ENCODE results near the gene SLC4A5.
"Not testable (repeated sequence)": the region's sequence is repeated elsewhere in the genome, so short reads cannot be mapped to it uniquely, and the experiment has no call there.

The SLC4A5 gene

GRCh38 chr2:74233648-74234047 is 109.6 kb downstream of the SLC4A5 start:
- no peak for DNase-seq (ENCODE audit: low read depth in 2 of 2)

- no peak for DNase-seq (ENCODE audit: low read depth in 2 of 2)
Observed at GRCh38 chr2:74232426-74232825, 110.8 kb downstream of the SLC4A5 start.

DNA sequence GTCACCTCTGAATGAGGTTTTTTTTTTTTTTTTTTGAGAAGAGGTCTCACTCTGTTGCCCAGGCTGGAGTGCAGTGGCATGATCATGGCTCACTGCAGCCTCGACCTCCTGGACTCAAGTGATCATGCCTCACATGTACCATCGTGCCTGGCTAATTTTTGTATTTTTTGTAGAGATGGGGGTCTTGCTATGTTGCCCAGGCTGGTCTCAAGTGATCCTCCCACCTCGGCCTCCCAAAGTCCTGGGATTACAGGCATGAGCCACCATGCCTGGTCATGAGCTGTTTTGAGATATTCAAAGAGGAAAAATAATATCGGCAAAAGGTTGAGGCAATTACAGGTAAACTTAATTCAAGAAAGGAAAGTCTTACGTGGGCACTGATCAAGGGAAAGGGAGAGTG is 113.4 kb downstream of the SLC4A5 start:
- DNase-seq (ENCODE audit: low read depth in 2 of 2): not testable (repeated sequence)

- no peak for DNase-seq (ENCODE audit: low read depth in 2 of 2)
Observed at GRCh38 chr2:74228772-74229171, 114.4 kb downstream of the SLC4A5 start.

- DNase-seq (ENCODE audit: low read depth in 2 of 2): no peak
Observed at GRCh38 chr2:74227646-74228045, 115.6 kb downstream of the SLC4A5 start.

DNA sequence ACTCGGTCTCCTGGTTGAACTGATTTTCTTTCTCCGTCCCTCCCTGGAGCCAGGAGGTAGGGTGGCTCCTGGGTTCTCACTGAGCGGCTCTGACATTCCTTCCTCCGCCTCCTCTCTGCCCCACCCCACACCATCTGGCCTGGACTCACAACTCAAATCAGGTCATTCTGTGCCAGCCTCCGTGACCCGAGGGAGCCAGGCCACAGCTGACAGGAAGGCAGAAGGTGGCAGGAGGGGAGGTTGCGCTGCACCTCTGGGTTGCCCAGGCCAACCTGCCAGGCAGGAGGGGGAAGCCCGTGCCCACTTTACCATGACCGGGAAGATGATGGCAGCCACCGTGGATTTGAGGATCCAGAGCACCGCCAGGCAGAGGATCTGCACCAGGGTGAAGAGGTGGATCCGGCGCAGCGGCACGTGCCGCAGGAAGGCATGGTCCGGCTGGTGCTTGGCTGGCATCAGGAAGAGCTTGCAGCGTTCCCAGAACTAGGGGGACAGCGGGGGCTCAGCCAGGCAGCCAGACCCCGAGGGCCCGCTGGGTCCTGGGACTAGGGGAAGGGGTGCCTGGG is 116.5 kb downstream of the SLC4A5 start:
- no peak for DNase-seq (ENCODE audit: low read depth in 2 of 2)

DNA sequence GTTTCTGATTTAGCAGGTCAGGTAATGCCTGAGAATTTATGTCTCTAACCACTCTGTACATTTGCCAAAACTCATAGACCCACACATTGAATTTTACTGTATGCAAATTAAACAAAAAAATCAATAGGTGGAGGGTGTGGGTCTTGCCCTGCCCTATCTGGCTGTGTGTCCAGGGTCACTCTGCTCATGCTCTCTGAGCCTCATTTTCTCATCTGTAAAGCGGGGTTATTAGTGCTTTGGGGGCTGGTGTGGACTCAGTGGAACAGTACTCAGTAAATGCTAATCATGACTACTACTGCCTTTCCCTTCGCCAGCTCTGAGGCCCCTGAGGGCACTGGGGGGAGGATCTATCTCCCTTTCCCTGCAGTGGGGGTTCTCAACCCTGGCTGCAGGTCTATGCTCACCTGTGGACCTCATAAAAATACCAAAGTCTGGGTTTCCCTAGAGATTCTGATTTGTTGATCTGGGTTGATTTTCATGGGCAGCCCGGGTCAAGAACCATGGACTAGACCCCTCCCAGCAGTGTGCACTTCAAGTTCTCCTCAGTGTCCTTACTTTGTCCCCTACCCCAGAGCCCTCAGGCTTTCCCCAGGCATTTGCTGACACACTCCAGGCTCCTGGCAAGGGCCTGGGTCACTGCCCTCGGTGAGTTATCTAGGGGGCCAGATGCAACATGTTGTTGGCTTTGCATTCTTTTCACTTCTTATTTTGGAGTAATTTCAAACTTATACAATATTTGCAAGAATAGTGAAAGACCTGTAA is 117.3 kb downstream of the SLC4A5 start:
- no peak for DNase-seq (ENCODE audit: low read depth in 2 of 2)

DNA sequence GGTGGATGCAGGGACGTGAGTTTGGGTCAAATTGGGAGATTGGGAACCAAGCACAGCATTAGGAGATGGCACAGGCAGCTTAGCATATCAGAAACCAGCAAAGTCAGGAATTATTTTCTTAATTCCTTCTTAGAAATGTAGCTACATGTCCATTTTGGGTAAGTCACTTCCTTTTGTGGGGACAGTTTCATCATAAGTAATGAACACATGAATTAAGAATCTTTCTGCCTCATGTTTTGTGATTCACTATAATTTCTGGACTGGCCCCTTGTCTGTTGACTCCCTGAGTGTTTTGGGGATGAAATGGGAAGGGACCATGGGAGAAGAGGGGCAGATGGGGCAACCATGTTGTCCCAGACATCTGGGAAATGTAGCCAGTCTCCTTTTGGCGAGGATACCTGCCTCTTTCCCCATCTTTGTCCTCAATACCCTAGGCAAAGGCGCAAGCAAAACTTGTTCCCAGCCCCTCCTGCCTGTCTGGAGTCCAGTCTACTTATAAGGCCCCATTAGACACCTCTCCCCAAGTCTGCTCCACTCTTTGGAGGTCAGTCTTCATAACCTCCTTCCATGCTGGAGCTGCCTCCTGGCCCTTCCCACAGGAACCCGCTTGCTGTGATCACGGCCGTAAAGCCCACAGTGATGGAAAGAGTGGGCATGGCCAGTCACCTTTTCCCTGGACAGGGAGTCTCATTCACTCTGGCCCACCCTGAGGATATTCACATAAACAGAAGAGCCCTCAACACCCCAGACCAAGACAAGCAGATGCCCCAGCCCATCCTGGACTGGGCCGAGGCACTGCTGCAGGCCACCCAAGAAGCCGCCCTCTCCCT is 119.1 kb downstream of the SLC4A5 start:
- DNase-seq (ENCODE audit: low read depth in 2 of 2): no peak

GRCh38 chr2:74222300-74222650 is 120.9 kb downstream of the SLC4A5 start:
- DNase-seq (ENCODE audit: low read depth in 2 of 2): no peak

DNA sequence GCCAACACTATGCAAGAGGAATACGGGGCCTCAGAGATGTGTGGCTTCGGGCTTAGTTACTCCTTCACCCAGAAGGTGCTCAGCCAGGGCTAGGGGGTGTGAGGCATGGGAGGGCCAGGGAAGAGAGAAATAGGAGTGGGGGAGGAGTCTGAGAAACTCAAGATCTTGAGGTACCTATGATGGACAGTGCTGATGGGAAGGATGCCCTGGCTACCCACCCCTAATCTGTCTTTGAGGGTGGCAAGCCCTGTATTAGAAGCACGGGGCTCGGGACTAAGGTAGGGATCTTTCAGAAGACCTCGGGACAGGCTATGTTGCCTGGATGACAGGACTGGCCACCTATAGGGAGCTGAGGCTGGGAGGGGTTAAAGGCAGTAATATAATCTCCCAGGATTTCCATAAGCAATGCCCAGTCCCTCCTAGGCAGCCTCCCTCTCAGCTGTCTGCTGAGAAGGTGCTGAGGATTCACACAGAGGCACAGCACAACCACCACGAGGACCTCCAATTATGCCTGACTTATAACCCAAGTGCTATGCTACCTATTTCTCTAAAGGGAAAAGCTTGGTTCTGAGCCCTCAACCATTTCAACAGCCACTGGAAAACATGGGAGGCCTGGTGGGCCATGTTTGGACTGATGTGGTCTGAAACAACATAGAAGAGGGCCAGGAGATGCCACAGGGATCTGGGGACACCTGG is 121.5 kb downstream of the SLC4A5 start:
- DNase-seq (ENCODE audit: low read depth in 2 of 2): no peak

DNA sequence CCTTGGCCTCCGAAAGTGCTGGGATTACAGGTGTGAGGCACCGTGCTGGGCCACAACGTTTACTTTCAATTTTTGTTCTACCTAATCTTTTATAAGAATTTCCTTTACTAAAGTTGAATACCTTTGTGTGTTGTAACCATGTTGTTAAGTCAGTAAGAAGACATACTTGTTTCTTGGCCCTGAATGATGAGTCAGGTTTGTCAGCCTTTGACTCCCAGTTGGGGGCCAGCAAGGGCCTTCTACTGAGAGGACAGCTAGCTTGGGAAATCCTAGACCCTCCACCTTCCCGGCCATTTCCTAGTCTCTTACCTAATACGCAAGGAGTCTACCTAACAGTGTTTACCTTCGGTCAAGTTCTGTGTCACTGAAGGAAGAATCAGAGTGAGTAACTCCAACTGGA is 122.1 kb downstream of the SLC4A5 start:
- DNase-seq (ENCODE audit: low read depth in 2 of 2): no peak

GRCh38 chr2:74219846-74220486 is 123.2 kb downstream of the SLC4A5 start:
- DNase-seq (ENCODE audit: low read depth in 2 of 2): no peak

DNA sequence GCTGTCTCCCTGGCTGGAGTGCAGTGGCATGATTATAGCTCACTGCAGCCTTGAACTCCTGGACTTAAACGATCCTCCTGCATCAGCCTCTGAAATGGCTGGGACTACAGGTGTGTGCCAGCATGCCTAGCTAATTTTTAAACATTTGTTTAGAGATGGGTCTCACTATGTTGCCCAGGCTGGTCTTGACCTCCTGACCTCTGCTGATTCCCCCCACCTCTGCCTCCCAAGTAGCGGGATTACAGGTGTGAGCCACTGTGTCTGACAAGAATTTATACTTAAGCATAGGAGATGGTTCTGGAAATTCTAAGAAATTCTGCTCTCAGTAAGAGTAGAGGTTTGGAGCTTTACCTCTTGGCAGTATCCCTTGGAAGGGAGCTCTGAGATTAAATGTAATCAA is 126.6 kb downstream of the SLC4A5 start:
- no peak for DNase-seq (ENCODE audit: low read depth in 2 of 2)

DNA sequence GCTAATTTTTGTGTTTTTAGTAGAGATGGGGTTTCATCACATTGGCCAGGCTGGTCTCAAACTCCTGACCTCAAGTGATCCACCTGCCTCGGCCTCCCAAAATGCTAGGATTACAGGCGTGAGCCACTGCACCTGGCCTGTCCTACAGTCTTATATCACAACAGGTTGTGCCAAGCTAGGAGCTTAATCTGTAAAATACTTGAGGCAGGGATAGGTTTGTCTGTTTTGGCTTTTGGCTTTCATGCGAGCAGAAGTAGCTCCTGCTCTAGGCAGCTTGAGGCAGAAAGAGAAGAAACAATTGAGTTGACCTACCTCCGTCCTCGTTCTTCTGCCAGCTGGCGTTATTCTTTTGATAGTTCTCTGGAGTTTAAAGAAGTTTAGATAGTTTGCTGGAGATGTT is 127.4 kb downstream of the SLC4A5 start:
- not testable (repeated sequence) for DNase-seq (ENCODE audit: low read depth in 2 of 2)

GRCh38 chr2:74212702-74213410 is 130.4 kb downstream of the SLC4A5 start:
- DNase-seq (ENCODE audit: low read depth in 2 of 2): no peak

DNA sequence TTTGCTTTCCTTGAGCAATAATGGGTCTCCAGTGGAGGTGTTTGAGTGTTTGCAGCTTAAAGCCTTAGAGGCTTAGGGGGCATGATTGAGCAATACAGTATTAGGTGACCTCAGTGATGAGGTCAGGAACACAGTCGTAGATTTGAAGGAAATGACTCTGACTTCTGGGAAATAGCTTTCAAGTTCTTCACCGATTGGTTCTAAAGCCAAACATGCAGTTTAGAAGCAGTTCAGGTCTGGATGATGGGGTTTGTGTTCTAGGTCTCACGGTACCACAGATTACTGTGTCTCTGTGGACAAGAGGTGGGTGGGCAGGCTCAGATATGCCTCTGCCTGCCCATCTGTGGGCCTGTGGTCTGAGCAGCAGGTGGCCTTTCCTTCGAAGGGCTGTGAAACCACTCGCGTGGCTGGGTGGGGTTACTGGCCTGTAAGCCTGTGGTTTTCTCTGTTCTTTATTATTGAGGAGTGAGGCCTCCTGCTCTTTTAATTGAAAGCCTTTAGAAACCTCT is 137.0 kb downstream of the SLC4A5 start:
- peak in 1 of 2 donors; percentile 28 for DNase-seq (ENCODE audit: low read depth in 2 of 2)

GRCh38 chr2:74205596-74205995 is 137.6 kb downstream of the SLC4A5 start:
- DNase-seq (ENCODE audit: low read depth in 2 of 2): peak in 1 of 2 donors; percentile 17

GRCh38 chr2:74205113-74205512 is 138.1 kb downstream of the SLC4A5 start:
- DNase-seq (ENCODE audit: low read depth in 2 of 2): no peak

DNA sequence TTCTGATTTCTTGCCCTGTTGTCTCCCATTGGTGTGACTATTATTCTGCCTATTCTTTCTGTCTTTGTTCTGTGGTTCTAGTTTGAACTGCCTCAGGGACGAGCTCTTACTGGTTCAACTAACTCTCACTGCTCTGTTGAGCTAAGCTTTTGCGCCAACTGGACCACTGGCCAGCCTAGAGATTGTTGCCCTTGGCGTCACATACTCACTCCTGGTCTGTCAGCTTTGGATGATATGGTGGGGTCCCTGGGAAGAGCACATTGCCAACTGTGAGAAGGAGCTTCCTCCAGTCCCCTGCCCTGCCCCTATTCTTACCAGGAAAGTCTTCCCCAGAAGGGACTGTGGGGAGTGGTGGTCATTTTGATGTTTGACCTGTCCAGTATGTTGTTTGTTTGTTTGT is 138.8 kb downstream of the SLC4A5 start:
- DNase-seq (ENCODE audit: low read depth in 2 of 2): no peak

GRCh38 chr2:74201596-74201995 is 141.6 kb downstream of the SLC4A5 start:
- no peak for DNase-seq (ENCODE audit: low read depth in 2 of 2)

DNA sequence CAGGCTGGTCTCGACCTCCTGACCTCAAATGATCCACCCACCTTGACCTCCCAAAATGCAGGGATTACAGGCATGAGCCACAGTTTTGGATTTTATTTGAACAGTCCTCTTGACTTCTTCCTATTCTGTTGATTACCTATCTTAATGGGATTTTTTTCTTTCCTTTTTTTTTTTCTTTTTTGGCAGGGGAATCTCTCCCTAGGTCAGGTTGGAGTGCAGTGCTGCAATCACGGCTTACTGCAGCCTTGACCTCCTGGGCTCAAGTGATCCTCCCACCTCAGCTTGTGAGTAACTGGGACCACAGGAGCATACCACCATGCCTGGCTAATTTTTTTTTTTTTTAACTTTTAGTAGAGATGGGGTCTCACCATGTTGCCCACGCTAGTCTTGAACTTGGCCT is 142.0 kb downstream of the SLC4A5 start:
- DNase-seq (ENCODE audit: low read depth in 2 of 2): no peak
